Measurements from ENCODE around the gene NR5A2.

NR5A2 gene

GRCh38 chr1:200051620-200052019, 24.1 kb downstream of the NR5A2 start:
- H3K27ac ChIP-seq, result no peak overlapping the region
- H3K27me3 ChIP-seq, result peaks cover 78% of the 10 kb centered on the region
- no peaks in the 10 kb centered on the region for H3K4me1 ChIP-seq (ENCODE audit: control insufficient read depth in 1 of 2, insufficient read depth in 1 of 2, low read depth in 1 of 2, low read length in 1 of 2)
- no peak for TF ChIP-seq CTCF (IDR thresholded peaks at IDR 0.05)
- no peak overlapping the region for H3K4me3 ChIP-seq (ENCODE audit: low read depth in 1 of 2, low read length in 1 of 2)
- H3K36me3 ChIP-seq, result no peaks in the 10 kb centered on the region
- H3K9me3 ChIP-seq, result no peaks in the 10 kb centered on the region

GRCh38 chr1:200053091-200053490, 25.6 kb downstream of the NR5A2 start:
- Histone ChIP-seq H3K4me1 (ENCODE audit: control insufficient read depth in 1 of 2, insufficient read depth in 1 of 2, low read depth in 1 of 2, low read length in 1 of 2) (no peaks in the 10 kb centered on the region), H3K4me3 (ENCODE audit: low read depth in 1 of 2, low read length in 1 of 2) (no peak overlapping the region), H3K27ac (no peak overlapping the region), H3K9me3 (no peaks in the 10 kb centered on the region), H3K27me3 (peaks cover 66% of the 10 kb centered on the region), H3K36me3 (no peaks in the 10 kb centered on the region)
- no peak for TF ChIP-seq CTCF (IDR thresholded peaks at IDR 0.05)

- Histone ChIP-seq H3K36me3 (no peaks in the 10 kb centered on the region), H3K4me3 (ENCODE audit: low read depth in 1 of 2, low read length in 1 of 2) (no peak overlapping the region), H3K9me3 (no peaks in the 10 kb centered on the region), H3K27ac (no peak overlapping the region), H3K4me1 (ENCODE audit: control insufficient read depth in 1 of 2, insufficient read depth in 1 of 2, low read depth in 1 of 2, low read length in 1 of 2) (no peaks in the 10 kb centered on the region), H3K27me3 (peaks cover 61% of the 10 kb centered on the region)
- no peak for TF ChIP-seq CTCF (IDR thresholded peaks at IDR 0.05)
These were observed 26.1 kb downstream of the NR5A2 start for GRCh38 chr1:200053646-200054045.

GRCh38 chr1:200058341-200058740, 30.8 kb downstream of the NR5A2 start:
- Histone ChIP-seq H3K27me3 (peaks cover 26% of the 10 kb centered on the region), H3K9me3 (no peaks in the 10 kb centered on the region), H3K4me1 (ENCODE audit: control insufficient read depth in 1 of 2, insufficient read depth in 1 of 2, low read depth in 1 of 2, low read length in 1 of 2) (no peaks in the 10 kb centered on the region), H3K27ac (no peak overlapping the region), H3K36me3 (no peaks in the 10 kb centered on the region), H3K4me3 (ENCODE audit: low read depth in 1 of 2, low read length in 1 of 2) (no peak overlapping the region)
- TF ChIP-seq CTCF (IDR thresholded peaks at IDR 0.05), result no peak

- H3K9me3 ChIP-seq, result no peaks in the 10 kb centered on the region
- H3K4me1 ChIP-seq (ENCODE audit: control insufficient read depth in 1 of 2, insufficient read depth in 1 of 2, low read depth in 1 of 2, low read length in 1 of 2), result no peaks in the 10 kb centered on the region
- peaks cover 8% of the 10 kb centered on the region for H3K27me3 ChIP-seq
- TF ChIP-seq CTCF (IDR thresholded peaks at IDR 0.05), result no peak
- H3K4me3 ChIP-seq (ENCODE audit: low read depth in 1 of 2, low read length in 1 of 2), result no peak overlapping the region
- no peak overlapping the region for H3K27ac ChIP-seq
- H3K36me3 ChIP-seq, result no peaks in the 10 kb centered on the region
These were observed 34.6 kb downstream of the NR5A2 start for GRCh38 chr1:200062143-200062542.
